ENCODE data around the gene IKBKE.
A peak's percentile ranks its signal among the peaks of the same experiment; 100 is the strongest.

IKBKE gene

GRCh38 chr1:206507284-206508129 is 37.2 kb downstream of the IKBKE start, which contains the start of gene RASSF5:
Gene RASSF5, plus strand, starts transcription at chr1:206507531. Its CDS starts 72 bp downstream, at chr1:206507603.
- DNase-seq (ENCODE audit: low spot score): peak; percentile 94
- TF ChIP-seq, protein P1, sequence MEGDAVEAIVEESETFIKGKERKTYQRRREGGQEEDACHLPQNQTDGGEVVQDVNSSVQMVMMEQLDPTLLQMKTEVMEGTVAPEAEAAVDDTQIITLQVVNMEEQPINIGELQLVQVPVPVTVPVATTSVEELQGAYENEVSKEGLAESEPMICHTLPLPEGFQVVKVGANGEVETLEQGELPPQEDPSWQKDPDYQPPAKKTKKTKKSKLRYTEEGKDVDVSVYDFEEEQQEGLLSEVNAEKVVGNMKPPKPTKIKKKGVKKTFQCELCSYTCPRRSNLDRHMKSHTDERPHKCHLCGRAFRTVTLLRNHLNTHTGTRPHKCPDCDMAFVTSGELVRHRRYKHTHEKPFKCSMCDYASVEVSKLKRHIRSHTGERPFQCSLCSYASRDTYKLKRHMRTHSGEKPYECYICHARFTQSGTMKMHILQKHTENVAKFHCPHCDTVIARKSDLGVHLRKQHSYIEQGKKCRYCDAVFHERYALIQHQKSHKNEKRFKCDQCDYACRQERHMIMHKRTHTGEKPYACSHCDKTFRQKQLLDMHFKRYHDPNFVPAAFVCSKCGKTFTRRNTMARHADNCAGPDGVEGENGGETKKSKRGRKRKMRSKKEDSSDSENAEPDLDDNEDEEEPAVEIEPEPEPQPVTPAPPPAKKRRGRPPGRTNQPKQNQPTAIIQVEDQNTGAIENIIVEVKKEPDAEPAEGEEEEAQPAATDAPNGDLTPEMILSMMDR (IDR thresholded peaks at IDR 0.05; ENCODE audit: extremely low read depth, missing control alignments): no peak

DNA sequence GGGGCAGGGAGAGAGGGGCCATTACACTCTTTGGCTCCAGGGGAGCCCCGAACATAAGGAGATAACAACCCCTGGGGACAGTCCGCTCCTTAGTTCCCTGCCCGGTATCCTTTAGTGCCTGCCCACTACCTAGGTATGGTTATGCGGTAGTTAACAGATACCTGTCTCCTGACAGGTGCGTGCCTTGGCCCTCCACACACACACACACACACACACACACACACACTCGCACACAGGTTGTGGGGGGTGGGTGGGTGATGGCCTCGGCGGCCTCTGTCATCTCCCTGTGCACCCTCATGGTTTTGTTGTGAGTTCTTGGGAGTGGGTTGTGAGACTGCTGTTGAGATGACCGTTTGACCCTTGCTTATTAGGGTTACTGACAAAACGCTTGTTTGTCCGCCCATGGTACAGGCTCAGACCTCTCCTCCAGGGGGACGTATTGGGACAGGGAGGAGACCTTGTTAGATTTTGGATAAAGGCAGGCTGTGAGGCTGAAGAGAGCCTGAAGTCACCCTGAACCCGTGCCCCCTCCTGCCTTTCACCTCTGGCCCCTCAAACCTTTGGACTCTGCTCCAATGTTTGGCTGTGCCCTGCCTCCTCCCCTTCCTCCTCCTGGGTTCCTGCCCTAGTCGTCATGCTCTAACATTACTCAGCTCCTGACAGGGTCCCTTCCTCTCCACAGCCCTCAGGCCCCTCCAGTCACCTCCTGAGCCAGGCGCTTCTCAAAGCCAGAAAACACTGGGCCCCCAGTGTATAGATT is 38.0 kb downstream of the IKBKE start:
- TF ChIP-seq, protein P1 (IDR thresholded peaks at IDR 0.05; ENCODE audit: extremely low read depth, missing control alignments): no peak
- no peak for DNase-seq (ENCODE audit: low spot score)

DNA sequence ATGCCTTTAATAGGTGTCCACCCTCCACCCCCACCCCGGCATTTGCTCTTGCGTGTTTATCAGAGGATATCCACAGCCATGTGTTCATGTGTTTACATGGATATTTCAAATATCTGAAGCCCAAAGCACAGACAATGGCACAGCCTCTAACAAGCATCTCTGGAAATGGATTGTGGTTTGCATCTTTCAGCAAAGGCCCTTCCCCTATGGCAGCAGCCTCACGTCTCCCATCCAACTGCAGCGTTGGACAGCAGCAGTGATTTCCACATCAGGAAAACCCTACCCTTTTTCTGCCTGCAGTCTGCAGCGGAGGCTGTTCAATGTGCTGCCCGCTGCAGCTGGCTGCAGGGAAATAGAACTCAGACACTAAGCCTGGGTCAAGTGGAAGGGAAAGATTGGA is 38.7 kb downstream of the IKBKE start:
- no peak for DNase-seq (ENCODE audit: low spot score)
- TF ChIP-seq, protein P1 (IDR thresholded peaks at IDR 0.05; ENCODE audit: extremely low read depth, missing control alignments): no peak

GRCh38 chr1:206509612-206510257 is 39.5 kb downstream of the IKBKE start:
- TF ChIP-seq, protein P1 (IDR thresholded peaks at IDR 0.05; ENCODE audit: extremely low read depth, missing control alignments): no peak
- no peak for DNase-seq (ENCODE audit: low spot score)

DNA sequence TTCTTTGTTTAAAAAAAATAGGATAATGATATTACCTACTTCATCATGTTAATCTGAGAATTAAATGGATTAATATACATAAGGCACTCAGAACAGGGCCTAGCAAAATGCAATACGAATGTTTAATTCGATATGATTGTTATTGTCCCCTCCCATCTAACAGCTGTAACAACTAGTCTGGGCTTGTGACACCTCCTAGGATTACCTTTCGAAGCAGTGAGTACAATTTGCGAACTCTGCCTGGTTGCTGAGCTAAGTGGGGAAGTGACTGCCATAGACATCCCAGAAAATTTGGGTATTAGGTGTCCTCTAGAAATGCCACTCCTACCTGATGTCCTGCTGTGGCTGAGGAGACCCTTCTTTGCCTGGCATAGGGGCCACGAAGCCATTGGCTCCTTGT is 40.1 kb downstream of the IKBKE start:
- TF ChIP-seq, protein P1 (IDR thresholded peaks at IDR 0.05; ENCODE audit: extremely low read depth, missing control alignments): no peak
- DNase-seq (ENCODE audit: low spot score): no peak

GRCh38 chr1:206511362-206512057 is 41.2 kb downstream of the IKBKE start:
- TF ChIP-seq, protein P1 (IDR thresholded peaks at IDR 0.05; ENCODE audit: extremely low read depth, missing control alignments): no peak
- no peak for DNase-seq (ENCODE audit: low spot score)
